ENCODE results near the gene PLD3.

PLD3 gene

GRCh38 chr19:40418040-40418439, 69.5 kb downstream of the PLD3 start:
- ATAC-seq (ENCODE audit: low read depth) (no peak), DNase-seq (ENCODE audit: low spot score) (no peak)
- TF ChIP-seq CTCF (IDR thresholded peaks at IDR 0.05; ENCODE audit: poor library complexity, severe bottlenecking) = no peak
- peaks cover 4% of the 10 kb centered on the region for H3K4me1 ChIP-seq (ENCODE audit: insufficient read depth, poor library complexity, severe bottlenecking)
- no peaks in the 10 kb centered on the region for H3K9me3 ChIP-seq (ENCODE audit: severe bottlenecking)
- peaks cover 10% of the 10 kb centered on the region for H3K36me3 ChIP-seq (ENCODE audit: low read depth)
- no peak overlapping the region for H3K4me3 ChIP-seq (ENCODE audit: severe bottlenecking)
- H3K27ac ChIP-seq (ENCODE audit: poor library complexity, severe bottlenecking) = no peak overlapping the region
- no peaks in the 10 kb centered on the region for H3K27me3 ChIP-seq (ENCODE audit: insufficient read depth, poor library complexity, severe bottlenecking)

GRCh38 chr19:40419066-40419612, 70.6 kb downstream of the PLD3 start:
- H3K27ac ChIP-seq (ENCODE audit: poor library complexity, severe bottlenecking) = no peak overlapping the region
- TF ChIP-seq CTCF (IDR thresholded peaks at IDR 0.05; ENCODE audit: poor library complexity, severe bottlenecking) = no peak
- DNase-seq (ENCODE audit: low spot score) (no peak), ATAC-seq (ENCODE audit: low read depth) (no peak)
- H3K4me3 ChIP-seq (ENCODE audit: severe bottlenecking) = no peak overlapping the region
- no peaks in the 10 kb centered on the region for H3K9me3 ChIP-seq (ENCODE audit: severe bottlenecking)
- no peaks in the 10 kb centered on the region for H3K27me3 ChIP-seq (ENCODE audit: insufficient read depth, poor library complexity, severe bottlenecking)
- H3K4me1 ChIP-seq (ENCODE audit: insufficient read depth, poor library complexity, severe bottlenecking) = peaks cover 5% of the 10 kb centered on the region
- H3K36me3 ChIP-seq (ENCODE audit: low read depth) = peaks cover 10% of the 10 kb centered on the region

GRCh38 chr19:40419780-40420179, 71.3 kb downstream of the PLD3 start:
- Histone ChIP-seq H3K36me3 (ENCODE audit: low read depth) (peaks cover 10% of the 10 kb centered on the region), H3K4me1 (ENCODE audit: insufficient read depth, poor library complexity, severe bottlenecking) (peaks cover 7% of the 10 kb centered on the region), H3K9me3 (ENCODE audit: severe bottlenecking) (no peaks in the 10 kb centered on the region), H3K27me3 (ENCODE audit: insufficient read depth, poor library complexity, severe bottlenecking) (no peaks in the 10 kb centered on the region), H3K4me3 (ENCODE audit: severe bottlenecking) (no peak overlapping the region), H3K27ac (ENCODE audit: poor library complexity, severe bottlenecking) (no peak overlapping the region)
- ATAC-seq (ENCODE audit: low read depth) (no peak), DNase-seq (ENCODE audit: low spot score) (no peak)
- no peak for TF ChIP-seq CTCF (IDR thresholded peaks at IDR 0.05; ENCODE audit: poor library complexity, severe bottlenecking)

GRCh38 chr19:40420451-40420765, 71.9 kb downstream of the PLD3 start:
- peak overlapping the region; percentile 81 for H3K27ac ChIP-seq (ENCODE audit: poor library complexity, severe bottlenecking)
- DNase-seq (ENCODE audit: low spot score) = no peak
- H3K4me3 ChIP-seq (ENCODE audit: severe bottlenecking) = peak overlapping the region; percentile 45

More at GRCh38 chr19:40420451-40420765, 71.9 kb downstream of the PLD3 start:
- TF ChIP-seq CTCF (IDR thresholded peaks at IDR 0.05; ENCODE audit: poor library complexity, severe bottlenecking) = no peak
- no peak for ATAC-seq (ENCODE audit: low read depth)
- H3K36me3 ChIP-seq (ENCODE audit: low read depth) = peaks cover 10% of the 10 kb centered on the region
- H3K4me1 ChIP-seq (ENCODE audit: insufficient read depth, poor library complexity, severe bottlenecking) = peaks cover 7% of the 10 kb centered on the region
- H3K9me3 ChIP-seq (ENCODE audit: severe bottlenecking) = no peaks in the 10 kb centered on the region
- H3K27me3 ChIP-seq (ENCODE audit: insufficient read depth, poor library complexity, severe bottlenecking) = no peaks in the 10 kb centered on the region
